Activated T-cell treated with anti-CD3 and anti-CD28 coated beads, Interleukin-2, amount 50 U/mL, for 24 hours (primary cell): ENCODE results near the gene PRKAG2.

Experiments
- DNase-seq: peaks from one replicate; pipeline ENCODE4 v3.0.0-alpha.2; 2020
- H3K27ac Mint-ChIP-seq: 2 replicates; pipeline ENCODE4 v1.8.0; 2020; ENCODE audit warnings: mild to moderate bottlenecking, mixed read lengths
- H3K27me3 Mint-ChIP-seq: 2 replicates; pipeline ENCODE4 v1.8.0; 2020; ENCODE audit warnings: mixed read lengths
- H3K36me3 Mint-ChIP-seq: 2 replicates; pipeline ENCODE4 v1.8.0; 2020; ENCODE audit warnings: low read depth, mixed read lengths
- H3K4me1 Mint-ChIP-seq: 2 replicates; pipeline ENCODE4 v1.8.0; 2020; ENCODE audit warnings: low read depth, mixed read lengths
- H3K4me3 Mint-ChIP-seq: 2 replicates; pipeline ENCODE4 v1.8.0; 2020; ENCODE audit warnings: mild to moderate bottlenecking, moderate library complexity, mixed read lengths
- H3K9me3 Mint-ChIP-seq: 2 replicates; pipeline ENCODE4 v1.8.0; 2020; ENCODE audit warnings: mixed read lengths

PRKAG2 gene

GRCh38 chr7:151905766-151906165 lies 28.9 kb upstream of the PRKAG2 start:
- Mint-ChIP-seq H3K9me3 (no peaks in the 10 kb centered on the region), H3K36me3 (no peaks in the 10 kb centered on the region), H3K27me3 (peaks cover 26% of the 10 kb centered on the region), H3K4me1 (no peaks in the 10 kb centered on the region), H3K27ac (no peak overlapping the region), H3K4me3 (no peak overlapping the region)
- DNase-seq: no peak

GRCh38 chr7:151905353-151905752 lies 28.4 kb upstream of the PRKAG2 start:
- DNase-seq: no peak
- Mint-ChIP-seq H3K4me1 (no peaks in the 10 kb centered on the region), H3K4me3 (no peak overlapping the region), H3K9me3 (no peaks in the 10 kb centered on the region), H3K27me3 (peaks cover 29% of the 10 kb centered on the region), H3K36me3 (no peaks in the 10 kb centered on the region), H3K27ac (no peak overlapping the region)

GRCh38 chr7:151904270-151904669 lies 27.4 kb upstream of the PRKAG2 start:
- H3K4me1 Mint-ChIP-seq: no peaks in the 10 kb centered on the region
- H3K36me3 Mint-ChIP-seq: no peaks in the 10 kb centered on the region
- no peak overlapping the region for H3K27ac Mint-ChIP-seq
- H3K27me3 Mint-ChIP-seq: peaks cover 37% of the 10 kb centered on the region
- no peak for DNase-seq
- H3K4me3 Mint-ChIP-seq: no peak overlapping the region
- H3K9me3 Mint-ChIP-seq: no peaks in the 10 kb centered on the region

GRCh38 chr7:151903249-151904032 lies 26.5 kb upstream of the PRKAG2 start:
- Mint-ChIP-seq H3K9me3 (no peaks in the 10 kb centered on the region), H3K27me3 (peaks cover 30% of the 10 kb centered on the region), H3K27ac (no peak overlapping the region), H3K4me3 (no peak overlapping the region), H3K36me3 (no peaks in the 10 kb centered on the region), H3K4me1 (no peaks in the 10 kb centered on the region)
- no peak for DNase-seq

GRCh38 chr7:151902311-151902710 lies 25.4 kb upstream of the PRKAG2 start:
- Mint-ChIP-seq H3K9me3 (no peaks in the 10 kb centered on the region), H3K36me3 (no peaks in the 10 kb centered on the region), H3K27ac (no peak overlapping the region), H3K27me3 (peaks cover 29% of the 10 kb centered on the region), H3K4me1 (no peaks in the 10 kb centered on the region), H3K4me3 (no peak overlapping the region)
- peak; percentile 7 for DNase-seq

GRCh38 chr7:151901828-151902227 lies 24.9 kb upstream of the PRKAG2 start:
- Mint-ChIP-seq H3K36me3 (no peaks in the 10 kb centered on the region), H3K27ac (no peak overlapping the region), H3K9me3 (no peaks in the 10 kb centered on the region), H3K4me1 (no peaks in the 10 kb centered on the region), H3K4me3 (no peak overlapping the region), H3K27me3 (peaks cover 26% of the 10 kb centered on the region)
- DNase-seq: peak; percentile 1

- Mint-ChIP-seq H3K9me3 (no peaks in the 10 kb centered on the region), H3K36me3 (no peaks in the 10 kb centered on the region), H3K4me1 (no peaks in the 10 kb centered on the region), H3K27me3 (peaks cover 26% of the 10 kb centered on the region), H3K4me3 (no peak overlapping the region), H3K27ac (no peak overlapping the region)
- no peak for DNase-seq
These were observed 24.2 kb upstream of the PRKAG2 start for GRCh38 chr7:151900986-151901621.

GRCh38 chr7:151900591-151900985 lies 23.7 kb upstream of the PRKAG2 start:
- no peak overlapping the region for H3K4me3 Mint-ChIP-seq
- H3K4me1 Mint-ChIP-seq: no peaks in the 10 kb centered on the region
- H3K9me3 Mint-ChIP-seq: no peaks in the 10 kb centered on the region
- peaks cover 23% of the 10 kb centered on the region for H3K27me3 Mint-ChIP-seq
- no peak for DNase-seq
- H3K27ac Mint-ChIP-seq: no peak overlapping the region
- no peaks in the 10 kb centered on the region for H3K36me3 Mint-ChIP-seq

- H3K9me3 Mint-ChIP-seq: no peaks in the 10 kb centered on the region
- no peaks in the 10 kb centered on the region for H3K36me3 Mint-ChIP-seq
- no peak overlapping the region for H3K4me3 Mint-ChIP-seq
- DNase-seq: no peak
- peaks cover 19% of the 10 kb centered on the region for H3K27me3 Mint-ChIP-seq
- H3K27ac Mint-ChIP-seq: no peak overlapping the region
- no peaks in the 10 kb centered on the region for H3K4me1 Mint-ChIP-seq
These were observed 22.8 kb upstream of the PRKAG2 start for GRCh38 chr7:151899513-151900360.

GRCh38 chr7:151897951-151898686 lies 21.2 kb upstream of the PRKAG2 start:
- no peak overlapping the region for H3K4me3 Mint-ChIP-seq
- DNase-seq: no peak
- no peaks in the 10 kb centered on the region for H3K4me1 Mint-ChIP-seq
- no peak overlapping the region for H3K27ac Mint-ChIP-seq
- H3K27me3 Mint-ChIP-seq: peaks cover 19% of the 10 kb centered on the region
- H3K9me3 Mint-ChIP-seq: no peaks in the 10 kb centered on the region
- no peaks in the 10 kb centered on the region for H3K36me3 Mint-ChIP-seq

- Mint-ChIP-seq H3K4me1 (no peaks in the 10 kb centered on the region), H3K36me3 (no peaks in the 10 kb centered on the region), H3K27ac (no peak overlapping the region), H3K9me3 (no peaks in the 10 kb centered on the region), H3K4me3 (no peak overlapping the region), H3K27me3 (peaks cover 19% of the 10 kb centered on the region)
- DNase-seq: peak; percentile 13
These were observed 20.3 kb upstream of the PRKAG2 start for GRCh38 chr7:151897161-151897731.

- Mint-ChIP-seq H3K4me3 (no peak overlapping the region), H3K9me3 (no peaks in the 10 kb centered on the region), H3K4me1 (no peaks in the 10 kb centered on the region), H3K27ac (no peak overlapping the region), H3K27me3 (peaks cover 14% of the 10 kb centered on the region), H3K36me3 (no peaks in the 10 kb centered on the region)
- DNase-seq: peak; percentile 23
These were observed 19.6 kb upstream of the PRKAG2 start for GRCh38 chr7:151896486-151896885.

GRCh38 chr7:151896086-151896485 lies 19.2 kb upstream of the PRKAG2 start:
- Mint-ChIP-seq H3K4me1 (no peaks in the 10 kb centered on the region), H3K36me3 (no peaks in the 10 kb centered on the region), H3K9me3 (no peaks in the 10 kb centered on the region), H3K4me3 (no peak overlapping the region), H3K27ac (no peak overlapping the region), H3K27me3 (peaks cover 14% of the 10 kb centered on the region)
- DNase-seq: no peak

- DNase-seq: peak; percentile 18
- Mint-ChIP-seq H3K27me3 (peaks cover 14% of the 10 kb centered on the region), H3K36me3 (no peaks in the 10 kb centered on the region), H3K4me1 (no peaks in the 10 kb centered on the region), H3K27ac (no peak overlapping the region), H3K4me3 (no peak overlapping the region), H3K9me3 (no peaks in the 10 kb centered on the region)
These were observed 18.7 kb upstream of the PRKAG2 start for GRCh38 chr7:151895631-151896031.
